ENCODE results near the gene KRT25. TPM values are rescaled to one million over a fixed set of nuclear protein-coding genes. Genes with fewer than 3 reads are reported as not detected.

Gene KRT25
- total RNA-seq, 6 experiments from 2014 or later = not detected

DNA sequence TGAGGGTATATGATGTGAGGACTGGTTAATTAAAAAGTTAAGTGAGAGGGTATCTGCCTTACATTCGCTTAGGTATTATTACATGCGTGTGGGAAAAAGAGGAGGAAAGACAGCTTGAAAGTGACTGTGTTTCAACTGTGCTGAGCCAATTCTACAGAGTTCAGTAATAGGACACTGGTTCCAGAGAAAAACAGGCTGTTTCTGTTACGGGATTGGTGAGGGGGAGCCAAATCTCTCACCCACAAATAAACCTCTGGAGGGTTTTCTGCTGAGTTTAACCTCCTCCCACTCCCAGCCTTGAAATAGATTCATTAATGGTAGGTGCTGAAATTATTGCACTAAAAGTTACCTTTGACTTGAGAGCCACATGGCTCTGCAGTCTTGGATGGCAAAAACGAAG, 20.8 kb upstream of the KRT25 start:
- 48% methylated on average over 4 of the region's 4 CpGs for WGBS (ENCODE audit: insufficient coverage, low coverage, low lambda C conversion rate, missing lambda C conversion rate)
- Histone ChIP-seq H3K27ac (no peak overlapping the region), H3K9me3 (no peaks in the 10 kb centered on the region), H3K27me3 (no peaks in the 10 kb centered on the region), H3K4me1 (no peaks in the 10 kb centered on the region), H3K36me3 (no peaks in the 10 kb centered on the region), H3K4me3 (no peak overlapping the region)
- DNase-seq = no peak
- ATAC-seq = no peak
- TF ChIP-seq CTCF (IDR thresholded peaks at IDR 0.05) = no peak
- no peak for TF ChIP-seq POLR2A (IDR thresholded peaks at IDR 0.05)
- intact Hi-C loops (cut with DNase I) = no loop called here

- DNase-seq (no peak), ATAC-seq (no peak)
- H3K4me3 ChIP-seq = no peak within 1 kb of the TSS
- no peaks in the 10 kb centered on the region for H3K27me3 ChIP-seq
- intact Hi-C loops (cut with DNase I) = no loop called here
- 100% methylated on average over 1 of the region's 3 CpGs for WGBS (ENCODE audit: insufficient coverage, low coverage, low lambda C conversion rate, missing lambda C conversion rate)
- H3K9me3 ChIP-seq = no peaks in the 10 kb centered on the region
- TF ChIP-seq CTCF (IDR thresholded peaks at IDR 0.05) (no peak), POLR2A (IDR thresholded peaks at IDR 0.05) (no peak)
- no peaks in the 10 kb centered on the region for H3K4me1 ChIP-seq
- no peaks in the 10 kb centered on the region for H3K36me3 ChIP-seq
- no peak within 1 kb of the TSS for H3K27ac ChIP-seq
Measured at GRCh38 chr17:40772101-40772500, 17.0 kb upstream of the KRT25 start, which contains the start of gene KRT26. KRT26 (minus strand) TSS chr17:40772201; CDS start chr17:40772113, 88 bp downstream.

GRCh38 chr17:40765657-40766056, 10.5 kb upstream of the KRT25 start:
- Histone ChIP-seq H3K4me3 (no peak overlapping the region), H3K4me1 (no peaks in the 10 kb centered on the region), H3K36me3 (no peaks in the 10 kb centered on the region), H3K27me3 (no peaks in the 10 kb centered on the region), H3K27ac (no peak overlapping the region), H3K9me3 (peaks cover 0 to 5% (median 0%) of the 10 kb centered on the region in 4 donors)
- intact Hi-C loops (cut with DNase I) = no loop called here
- TF ChIP-seq POLR2A (IDR thresholded peaks at IDR 0.05) = no peak
- no peak for TF ChIP-seq CTCF (IDR thresholded peaks at IDR 0.05)
- ATAC-seq (no peak), DNase-seq (no peak)
- 64% methylated on average over 2 of the region's 2 CpGs for WGBS (ENCODE audit: insufficient coverage, low coverage, low lambda C conversion rate, missing lambda C conversion rate)

DNA sequence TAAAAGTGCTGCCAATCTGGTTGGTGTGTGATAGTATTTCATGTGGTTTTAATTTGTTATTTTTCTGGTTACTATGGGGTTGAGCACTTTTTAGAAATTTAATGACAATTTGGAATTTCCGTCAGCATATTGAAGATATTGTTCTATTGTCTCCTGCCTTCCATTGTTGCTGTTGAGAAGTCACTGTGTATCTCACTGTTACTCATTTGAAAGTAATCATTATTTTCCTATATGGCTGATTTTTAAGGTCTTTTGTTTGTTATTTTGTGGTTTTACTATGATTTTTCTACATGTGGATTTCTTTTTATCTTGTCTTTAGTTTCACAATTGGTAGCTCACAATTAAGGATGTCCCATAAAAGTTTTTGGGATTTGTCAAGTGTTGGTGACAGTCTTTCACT, 8.6 kb upstream of the KRT25 start:
- peaks cover 0 to 13% (median 1%) of the 10 kb centered on the region in 4 donors for H3K9me3 ChIP-seq
- H3K36me3 ChIP-seq = no peaks in the 10 kb centered on the region
- intact Hi-C loops (cut with DNase I) = no loop called here
- H3K4me3 ChIP-seq = no peak overlapping the region
- no peak for DNase-seq
- TF ChIP-seq CTCF (IDR thresholded peaks at IDR 0.05) = no peak
- no peak for TF ChIP-seq POLR2A (IDR thresholded peaks at IDR 0.05)
- no peaks in the 10 kb centered on the region for H3K4me1 ChIP-seq
- no peaks in the 10 kb centered on the region for H3K27me3 ChIP-seq
- no peak for ATAC-seq
- 43% methylated on average over 1 of the region's 1 CpG for WGBS (ENCODE audit: insufficient coverage, low coverage, low lambda C conversion rate, missing lambda C conversion rate)
- H3K27ac ChIP-seq = no peak overlapping the region
